SK-N-SH (cell line): ENCODE data around the gene ITM2C. TPM values are rescaled to one million over a fixed set of nuclear protein-coding genes. Genes with fewer than 3 reads are reported as not detected.

ENCODE experiments used
- CTCF ChIA-PET: fragments of 300-600, 350-600 bp; formaldehyde crosslinking; extraction: SDS; loops from one replicate; lab custom pipeline; 2021; lab: Yijun Ruan, JAX
- POLR2A ChIA-PET: fragments of 350-600 bp; sonication (Branson Sonifier 250); formaldehyde crosslinking; extraction: SDS; loops from one replicate; lab custom pipeline; 2020; ENCODE audit warnings: antibody characterized with exemption, inconsistent platforms; lab: Yijun Ruan, JAX
- DNase-seq: peaks from one replicate; pipeline ENCODE4 v3.0.0; 2012
- H2AFZ ChIP-seq: fragments of 200-600 bp; sonication (generic); 2 replicates; pipeline ENCODE4 v1.8.1; 2016; ENCODE audit warnings: antibody characterized with exemption, mild to moderate bottlenecking, low read depth
- H3F3A ChIP-seq: fragments of 200-600 bp; sonication (generic); replicated peaks from 2 replicates; pipeline ENCODE3; 2016; ENCODE audit warnings: antibody characterized with exemption, mild to moderate bottlenecking; ENCODE audit not compliant: insufficient read depth
- H3K27ac ChIP-seq, 2 experiments: fragments of 200-500 bp in 1 of 2; fragments of 200-600 bp in 1 of 2; sonication (Bioruptor generic) in 1 of 2; sonication (generic), shearing (Covaris generic) in 1 of 2; 2 replicates each; pipeline versions ENCODE4 v1.5.1 to v1.6.1; 2014 to 2016; ENCODE audit warnings: low read depth in 2 of 2, inconsistent platforms in 1 of 2, low read length in 1 of 2, mild to moderate bottlenecking in 1 of 2, mixed read lengths in 1 of 2
- H3K27me3 ChIP-seq: fragments of 200-600 bp; sonication (generic), shearing (Covaris generic); 2 replicates; pipeline ENCODE4 v1.6.1; 2016; ENCODE audit warnings: mixed run types; ENCODE audit not compliant: insufficient read depth
- H3K36me3 ChIP-seq, 2 experiments: fragments of 200-500 bp in 1 of 2; fragments of 200-600 bp in 1 of 2; sonication (Bioruptor generic) in 1 of 2; sonication (generic) in 1 of 2; replicated peaks in 1 of 2; 2 replicates each; pipeline versions ENCODE3 to v1.5.1; 2014 to 2016; ENCODE audit warnings: low read length in 1 of 2, mild to moderate bottlenecking in 1 of 2; ENCODE audit not compliant: insufficient read depth in 2 of 2, control insufficient read depth in 1 of 2
- H3K4me1 ChIP-seq, 2 experiments: fragments of 200-500 bp in 1 of 2; fragments of 200-600 bp in 1 of 2; sonication (Bioruptor generic) in 1 of 2; sonication (generic), shearing (Covaris generic) in 1 of 2; 2 replicates each; pipeline versions ENCODE4 v1.5.1 to v1.6.1; 2014 to 2016; ENCODE audit warnings: low read depth in 1 of 2, low read length in 1 of 2, mixed run types in 1 of 2; ENCODE audit not compliant: insufficient read depth in 2 of 2, control insufficient read depth in 1 of 2
- H3K4me2 ChIP-seq: fragments of 200-600 bp; sonication (generic), shearing (Covaris generic); 2 replicates; pipeline ENCODE4 v1.6.1; 2017; ENCODE audit warnings: mixed run types
- H3K4me3 ChIP-seq, 2 experiments: fragments of 200-500 bp in 1 of 2; fragments of 200-600 bp in 1 of 2; sonication (Bioruptor generic) in 1 of 2; sonication (generic), shearing (Covaris generic) in 1 of 2; 2 replicates each; pipeline versions ENCODE4 v1.5.1 to v1.8.1; 2014 to 2016; ENCODE audit warnings: low read depth in 2 of 2, inconsistent platforms in 1 of 2, low read length in 1 of 2, mild to moderate bottlenecking in 1 of 2, mixed read lengths in 1 of 2, moderate library complexity in 1 of 2
- H3K79me2 ChIP-seq: fragments of 200-600 bp; sonication (generic); 2 replicates; pipeline ENCODE4 v1.8.1; 2017; ENCODE audit warnings: mild to moderate bottlenecking; ENCODE audit not compliant: insufficient read depth
- H3K9ac ChIP-seq: fragments of 200-600 bp; sonication (generic); 2 replicates; pipeline ENCODE4 v1.6.1; 2017; ENCODE audit warnings: mixed run types
- H3K9me2 ChIP-seq: fragments of 200-600 bp; sonication (generic); 2 replicates; pipeline ENCODE4 v1.6.1; 2017; ENCODE audit warnings: mixed run types
- H3K9me3 ChIP-seq: fragments of 200-600 bp; sonication (generic); 2 replicates; pipeline ENCODE4 v1.6.1; 2017; ENCODE audit warnings: mixed run types, mild to moderate bottlenecking, moderate library complexity
- H4K20me1 ChIP-seq: fragments of 200-600 bp; sonication (generic); 2 replicates; pipeline ENCODE4 v1.6.1; 2017; ENCODE audit warnings: mild to moderate bottlenecking, mixed run types; ENCODE audit not compliant: insufficient read depth
- GATA2 ChIP-seq: sonication (generic); formaldehyde crosslinking; IDR thresholded peaks from 2 replicates; pipeline ENCODE4 v1.5.0; 2020; ENCODE audit warnings: mild to moderate bottlenecking, missing genetic modification reagents
- JUND ChIP-seq: IDR thresholded peaks from 2 replicates; pipeline ENCODE4 v1.4.0; 2012
- POLR2AphosphoS5 ChIP-seq: IDR thresholded peaks from 2 replicates; pipeline ENCODE4 v1.6.1; 2012; ENCODE audit warnings: low read depth, low read length
- RFX5 ChIP-seq: IDR thresholded peaks from 2 replicates; pipeline ENCODE4 v1.6.1; 2012; ENCODE audit warnings: mild to moderate bottlenecking, improper control_type of control experiment, low read length
- RXRA ChIP-seq: IDR thresholded peaks from 2 replicates; pipeline ENCODE4 v1.4.0; 2012; ENCODE audit warnings: low read depth, mild to moderate bottlenecking, borderline replicate concordance
- TAF1 ChIP-seq: IDR thresholded peaks from 2 replicates; pipeline ENCODE4 v1.6.1; 2012; ENCODE audit warnings: low read depth, mild to moderate bottlenecking, low read length, moderate library complexity, borderline replicate concordance
- TEAD4 ChIP-seq: IDR thresholded peaks from 2 replicates; pipeline ENCODE4 v1.4.0; 2012; ENCODE audit warnings: mild to moderate bottlenecking, borderline replicate concordance; ENCODE audit not compliant: insufficient read depth
- YY1 ChIP-seq: IDR thresholded peaks from 2 replicates; pipeline ENCODE4 v1.4.0; 2012; ENCODE audit warnings: low read depth, mild to moderate bottlenecking
- WGBS: methylation state at CpG from one replicate; pipeline ENCODE4 v1.1.6; 2017; ENCODE audit warnings: low lambda C conversion rate; 5-methylcytosine and 5-hydroxymethylcytosine counted together
- polyA plus RNA-seq, 3 experiments: library from polyadenylated mRNA; depleted of rRNA; stranded (reverse); fragments of >200 nt; gene quantifications; 2 replicates each; pipeline ENCODE4 v1.2.3, GENCODE V29; 2012
- TF ChIP-seq, protein P1 (sequence below): IDR thresholded peaks from 2 replicates; pipeline ENCODE4 v1.4.0; 2012; ENCODE audit warnings: low read depth, borderline replicate concordance
- TF ChIP-seq, protein P2 (sequence below): IDR thresholded peaks from 2 replicates; pipeline ENCODE4 v1.6.1; 2012; ENCODE audit warnings: mild to moderate bottlenecking, low read depth, low read length, moderate library complexity
- TF ChIP-seq, protein P3 (sequence below): IDR thresholded peaks from 2 replicates; pipeline ENCODE4; 2012

The ITM2C gene
- polyA plus RNA-seq, 1 of the 3 experiments (the other 2 are of a cell fraction): 288 TPM

DNA sequence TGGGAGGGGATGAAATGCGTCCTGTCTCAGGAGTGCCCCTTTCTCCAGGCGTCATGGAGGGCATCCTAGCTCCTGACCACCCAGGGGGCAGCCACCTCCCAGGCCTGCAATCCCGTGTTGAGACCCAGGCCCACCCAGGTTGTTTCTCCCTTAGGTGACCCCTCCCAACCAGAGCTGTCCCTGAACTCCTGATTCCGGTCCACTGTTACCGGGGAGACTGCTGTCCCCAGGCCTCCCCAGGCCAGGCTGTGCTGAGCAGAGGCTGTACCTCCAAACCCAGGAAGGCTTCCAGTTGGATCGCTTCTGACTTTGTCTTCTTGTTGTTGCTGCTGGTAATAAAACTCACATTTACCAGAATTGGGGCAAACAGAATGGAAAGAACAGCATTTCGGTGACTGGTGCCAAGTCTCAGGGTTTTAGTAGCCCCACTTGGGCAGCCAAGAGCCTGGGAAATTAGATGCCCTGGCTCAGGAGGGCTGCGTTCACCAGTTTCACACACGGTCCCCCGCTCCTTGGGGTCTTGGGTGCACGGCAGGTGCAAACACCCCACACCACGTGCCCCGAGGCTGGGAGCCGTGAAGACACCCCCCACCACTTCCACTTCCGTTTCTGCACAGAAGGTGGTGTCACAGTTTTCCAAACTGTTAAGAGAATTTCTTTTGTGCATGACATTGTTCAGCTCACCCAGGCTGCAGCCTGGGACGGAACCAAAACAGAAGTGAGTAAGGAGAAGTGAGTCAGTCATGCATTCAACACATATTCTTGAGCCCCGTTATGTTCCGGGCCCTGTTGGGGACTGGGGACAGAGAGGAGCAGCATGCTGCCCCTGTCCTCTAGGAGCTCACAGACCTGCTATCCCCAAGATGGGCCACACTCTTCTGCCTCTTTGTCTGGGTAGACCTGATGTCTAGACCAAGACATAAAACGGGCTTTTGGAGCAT lies 29.4 kb downstream of the ITM2C start:
- WGBS: 59% methylated on average over 16 of the region's 19 CpGs
- Histone ChIP-seq H3K27me3 (peaks cover 12% of the 10 kb centered on the region; the same call in 1 of the 2 replicates), H3K27ac (no peak overlapping the region), H3K4me2 (no peak overlapping the region), H3K36me3 (no peaks in the 10 kb centered on the region), H3K79me2 (no peaks in the 10 kb centered on the region), H3F3A (no peaks in the 10 kb centered on the region), H3K4me1 (no peaks in the 10 kb centered on the region; a peak in 1 of 4 replicates), H3K9me3 (no peaks in the 10 kb centered on the region), H3K9me2 (no peaks in the 10 kb centered on the region), H3K9ac (no peak overlapping the region), H3K4me3 (no peak overlapping the region), H4K20me1 (no peaks in the 10 kb centered on the region), H2AFZ (no peak overlapping the region)
- POLR2A ChIA-PET: no interaction called here
- CTCF ChIA-PET: interaction anchor here (0.6 to 1.5 kb wide), 7 partner anchors 8 to 298 kb away, joined by 3 to 4 read pairs (median 3); no protein-coding TSS in a partner anchor
- TF ChIP-seq RFX5 (no peak), TAF1 (no peak), YY1 (no peak), POLR2AphosphoS5 (no peak), RXRA (no peak), GATA2 (CRISPR knock-in tag) (no peak), TEAD4 (no peak), JUND (no peak)
- TF ChIP-seq, protein P1, sequence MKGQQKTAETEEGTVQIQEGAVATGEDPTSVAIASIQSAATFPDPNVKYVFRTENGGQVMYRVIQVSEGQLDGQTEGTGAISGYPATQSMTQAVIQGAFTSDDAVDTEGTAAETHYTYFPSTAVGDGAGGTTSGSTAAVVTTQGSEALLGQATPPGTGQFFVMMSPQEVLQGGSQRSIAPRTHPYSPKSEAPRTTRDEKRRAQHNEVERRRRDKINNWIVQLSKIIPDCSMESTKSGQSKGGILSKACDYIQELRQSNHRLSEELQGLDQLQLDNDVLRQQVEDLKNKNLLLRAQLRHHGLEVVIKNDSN: no peak
- TF ChIP-seq, protein P2, sequence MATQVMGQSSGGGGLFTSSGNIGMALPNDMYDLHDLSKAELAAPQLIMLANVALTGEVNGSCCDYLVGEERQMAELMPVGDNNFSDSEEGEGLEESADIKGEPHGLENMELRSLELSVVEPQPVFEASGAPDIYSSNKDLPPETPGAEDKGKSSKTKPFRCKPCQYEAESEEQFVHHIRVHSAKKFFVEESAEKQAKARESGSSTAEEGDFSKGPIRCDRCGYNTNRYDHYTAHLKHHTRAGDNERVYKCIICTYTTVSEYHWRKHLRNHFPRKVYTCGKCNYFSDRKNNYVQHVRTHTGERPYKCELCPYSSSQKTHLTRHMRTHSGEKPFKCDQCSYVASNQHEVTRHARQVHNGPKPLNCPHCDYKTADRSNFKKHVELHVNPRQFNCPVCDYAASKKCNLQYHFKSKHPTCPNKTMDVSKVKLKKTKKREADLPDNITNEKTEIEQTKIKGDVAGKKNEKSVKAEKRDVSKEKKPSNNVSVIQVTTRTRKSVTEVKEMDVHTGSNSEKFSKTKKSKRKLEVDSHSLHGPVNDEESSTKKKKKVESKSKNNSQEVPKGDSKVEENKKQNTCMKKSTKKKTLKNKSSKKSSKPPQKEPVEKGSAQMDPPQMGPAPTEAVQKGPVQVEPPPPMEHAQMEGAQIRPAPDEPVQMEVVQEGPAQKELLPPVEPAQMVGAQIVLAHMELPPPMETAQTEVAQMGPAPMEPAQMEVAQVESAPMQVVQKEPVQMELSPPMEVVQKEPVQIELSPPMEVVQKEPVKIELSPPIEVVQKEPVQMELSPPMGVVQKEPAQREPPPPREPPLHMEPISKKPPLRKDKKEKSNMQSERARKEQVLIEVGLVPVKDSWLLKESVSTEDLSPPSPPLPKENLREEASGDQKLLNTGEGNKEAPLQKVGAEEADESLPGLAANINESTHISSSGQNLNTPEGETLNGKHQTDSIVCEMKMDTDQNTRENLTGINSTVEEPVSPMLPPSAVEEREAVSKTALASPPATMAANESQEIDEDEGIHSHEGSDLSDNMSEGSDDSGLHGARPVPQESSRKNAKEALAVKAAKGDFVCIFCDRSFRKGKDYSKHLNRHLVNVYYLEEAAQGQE: no peak
- TF ChIP-seq, protein P3, sequence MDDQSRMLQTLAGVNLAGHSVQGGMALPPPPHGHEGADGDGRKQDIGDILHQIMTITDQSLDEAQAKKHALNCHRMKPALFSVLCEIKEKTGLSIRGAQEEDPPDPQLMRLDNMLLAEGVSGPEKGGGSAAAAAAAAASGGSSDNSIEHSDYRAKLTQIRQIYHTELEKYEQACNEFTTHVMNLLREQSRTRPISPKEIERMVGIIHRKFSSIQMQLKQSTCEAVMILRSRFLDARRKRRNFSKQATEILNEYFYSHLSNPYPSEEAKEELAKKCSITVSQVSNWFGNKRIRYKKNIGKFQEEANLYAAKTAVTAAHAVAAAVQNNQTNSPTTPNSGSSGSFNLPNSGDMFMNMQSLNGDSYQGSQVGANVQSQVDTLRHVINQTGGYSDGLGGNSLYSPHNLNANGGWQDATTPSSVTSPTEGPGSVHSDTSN: no peak
- DNase-seq: no peak
